Progenitor cell of endocrine pancreas (in vitro differentiated cells): ENCODE results near the gene NRIP2. TPM values are rescaled to one million over a fixed set of nuclear protein-coding genes. Genes with fewer than 3 reads are reported as not detected.

ENCODE experiments used
- DNase-seq: peaks from one replicate; pipeline ENCODE4 v3.0.0; 2021; ENCODE audit warnings: low spot score; ENCODE audit not compliant: unreplicated experiment
- H3K27ac Mint-ChIP-seq: 2 replicates; pipeline ENCODE4 v1.8.0; 2021; ENCODE audit warnings: mild to moderate bottlenecking, moderate library complexity, mixed read lengths
- H3K27me3 Mint-ChIP-seq: 2 replicates; pipeline ENCODE4 v1.8.0; 2021; ENCODE audit warnings: mixed read lengths
- H3K36me3 Mint-ChIP-seq: 2 replicates; pipeline ENCODE4 v1.8.0; 2022; ENCODE audit warnings: mixed read lengths; ENCODE audit not compliant: insufficient read depth
- H3K4me1 Mint-ChIP-seq: 2 replicates; pipeline ENCODE4 v1.8.0; 2021; ENCODE audit warnings: low read depth, mixed read lengths
- H3K4me3 Mint-ChIP-seq: 2 replicates; pipeline ENCODE4 v1.8.0; 2021; ENCODE audit warnings: low read depth, mild to moderate bottlenecking, moderate library complexity, mixed read lengths
- H3K9me3 Mint-ChIP-seq: 2 replicates; pipeline ENCODE4 v1.8.0; 2021; ENCODE audit warnings: low read depth, mixed read lengths
- total RNA-seq: library from RNA; stranded (reverse); gene quantifications from 2 replicates; pipeline ENCODE4 v1.2.1, GENCODE V29; 2021
- TF ChIP-seq, protein P1 (sequence below): fragments of 200-600 bp; sonication (generic); IDR thresholded peaks from one replicate; pipeline ENCODE4 v1.5.0; 2021; ENCODE audit warnings: antibody characterized with exemption, mild to moderate bottlenecking; ENCODE audit not compliant: unreplicated experiment

NRIP2 gene
- total RNA-seq, 1 donor from 2014 or later, result not detected

DNA sequence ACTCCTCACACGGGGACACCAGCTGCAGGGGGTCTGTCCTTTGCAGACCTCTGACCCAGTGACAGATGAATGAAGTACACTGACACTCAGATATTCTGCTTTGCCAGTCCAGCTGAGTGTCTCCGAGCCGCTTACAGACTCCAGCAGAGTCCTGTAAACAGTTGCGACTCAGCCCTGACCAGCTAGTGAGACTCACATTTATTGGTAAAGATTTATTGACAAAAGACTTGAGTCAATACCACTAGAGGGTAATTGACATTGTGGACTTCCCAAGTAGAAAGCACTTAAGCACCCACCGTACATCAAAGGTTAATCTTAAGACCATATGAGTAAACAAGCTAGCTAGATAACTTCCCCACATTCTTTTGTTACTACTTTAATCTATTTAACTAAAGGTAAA is 49.8 kb downstream of the NRIP2 start:
- H3K27me3 Mint-ChIP-seq, result peaks cover 71% of the 10 kb centered on the region
- peaks cover 18% of the 10 kb centered on the region for H3K4me1 Mint-ChIP-seq
- no peaks in the 10 kb centered on the region for H3K36me3 Mint-ChIP-seq
- no peak for DNase-seq
- H3K4me3 Mint-ChIP-seq, result no peak overlapping the region
- no peaks in the 10 kb centered on the region for H3K9me3 Mint-ChIP-seq
- H3K27ac Mint-ChIP-seq, result peak overlapping the region; percentile 0
- TF ChIP-seq, protein P1, sequence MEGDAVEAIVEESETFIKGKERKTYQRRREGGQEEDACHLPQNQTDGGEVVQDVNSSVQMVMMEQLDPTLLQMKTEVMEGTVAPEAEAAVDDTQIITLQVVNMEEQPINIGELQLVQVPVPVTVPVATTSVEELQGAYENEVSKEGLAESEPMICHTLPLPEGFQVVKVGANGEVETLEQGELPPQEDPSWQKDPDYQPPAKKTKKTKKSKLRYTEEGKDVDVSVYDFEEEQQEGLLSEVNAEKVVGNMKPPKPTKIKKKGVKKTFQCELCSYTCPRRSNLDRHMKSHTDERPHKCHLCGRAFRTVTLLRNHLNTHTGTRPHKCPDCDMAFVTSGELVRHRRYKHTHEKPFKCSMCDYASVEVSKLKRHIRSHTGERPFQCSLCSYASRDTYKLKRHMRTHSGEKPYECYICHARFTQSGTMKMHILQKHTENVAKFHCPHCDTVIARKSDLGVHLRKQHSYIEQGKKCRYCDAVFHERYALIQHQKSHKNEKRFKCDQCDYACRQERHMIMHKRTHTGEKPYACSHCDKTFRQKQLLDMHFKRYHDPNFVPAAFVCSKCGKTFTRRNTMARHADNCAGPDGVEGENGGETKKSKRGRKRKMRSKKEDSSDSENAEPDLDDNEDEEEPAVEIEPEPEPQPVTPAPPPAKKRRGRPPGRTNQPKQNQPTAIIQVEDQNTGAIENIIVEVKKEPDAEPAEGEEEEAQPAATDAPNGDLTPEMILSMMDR, result no peak

DNA sequence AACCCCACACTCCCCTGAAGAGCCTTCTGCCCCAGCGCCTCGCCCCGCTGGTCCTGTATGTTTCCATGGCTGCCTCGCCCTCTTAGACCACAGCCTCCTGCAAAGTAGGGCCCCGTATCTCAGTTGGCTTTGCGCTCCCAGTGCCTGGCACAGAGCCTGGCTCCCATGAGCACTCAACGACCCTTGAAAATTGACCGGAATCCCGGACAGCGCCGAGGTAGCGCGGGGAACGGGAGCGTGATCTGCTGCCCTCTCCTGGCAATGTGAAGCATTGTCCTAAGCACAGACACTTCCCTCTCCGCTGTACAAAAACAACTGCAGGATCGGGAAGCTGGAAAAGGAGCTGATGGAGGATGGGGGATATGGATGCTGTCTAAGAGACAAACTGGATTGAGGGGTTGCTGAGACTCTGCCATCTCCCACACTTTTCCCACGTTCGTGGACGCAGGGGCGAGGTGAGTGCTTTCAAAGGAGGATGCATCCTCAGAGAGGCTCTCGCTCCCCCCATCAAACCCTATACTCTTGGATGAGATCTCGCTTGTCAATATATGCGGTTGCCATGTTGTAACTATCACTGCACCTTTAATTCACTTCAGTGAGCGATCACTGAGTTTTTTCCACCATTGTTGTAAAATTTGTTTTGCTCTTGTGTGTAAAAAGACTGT is 50.8 kb downstream of the NRIP2 start:
- H3K4me3 Mint-ChIP-seq, result no peak overlapping the region
- H3K27me3 Mint-ChIP-seq, result peaks cover 68% of the 10 kb centered on the region
- no peaks in the 10 kb centered on the region for H3K36me3 Mint-ChIP-seq
- peaks cover 18% of the 10 kb centered on the region for H3K4me1 Mint-ChIP-seq
- no peaks in the 10 kb centered on the region for H3K9me3 Mint-ChIP-seq
- H3K27ac Mint-ChIP-seq, result no peak overlapping the region
- peak; percentile 59 for DNase-seq
- TF ChIP-seq, protein P1, result peak; percentile 97

DNA sequence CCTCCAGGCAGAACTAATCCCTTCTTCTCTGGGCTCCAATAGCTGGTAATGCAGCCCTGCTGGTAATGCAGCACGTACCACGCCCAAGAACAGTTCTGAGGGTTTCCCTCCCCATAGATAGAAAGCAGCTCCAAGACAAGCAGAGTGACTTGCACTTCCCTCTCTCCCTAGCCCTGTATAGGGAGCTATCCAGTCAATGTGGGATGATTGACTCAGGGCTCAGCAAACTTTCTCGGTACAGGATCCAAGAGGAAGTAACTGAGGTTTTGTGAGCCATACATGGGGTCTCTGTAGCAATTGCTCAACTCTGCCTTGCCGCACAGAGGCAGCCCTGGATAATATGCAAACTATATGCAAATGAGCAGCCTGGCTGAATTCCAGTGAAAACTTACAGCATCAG is 55.6 kb downstream of the NRIP2 start:
- no peaks in the 10 kb centered on the region for H3K9me3 Mint-ChIP-seq
- H3K4me1 Mint-ChIP-seq, result peaks cover 5% of the 10 kb centered on the region
- peaks cover 89% of the 10 kb centered on the region for H3K27me3 Mint-ChIP-seq
- no peak overlapping the region for H3K4me3 Mint-ChIP-seq
- no peaks in the 10 kb centered on the region for H3K36me3 Mint-ChIP-seq
- TF ChIP-seq, protein P1, result no peak
- DNase-seq, result no peak
- H3K27ac Mint-ChIP-seq, result no peak overlapping the region

DNA sequence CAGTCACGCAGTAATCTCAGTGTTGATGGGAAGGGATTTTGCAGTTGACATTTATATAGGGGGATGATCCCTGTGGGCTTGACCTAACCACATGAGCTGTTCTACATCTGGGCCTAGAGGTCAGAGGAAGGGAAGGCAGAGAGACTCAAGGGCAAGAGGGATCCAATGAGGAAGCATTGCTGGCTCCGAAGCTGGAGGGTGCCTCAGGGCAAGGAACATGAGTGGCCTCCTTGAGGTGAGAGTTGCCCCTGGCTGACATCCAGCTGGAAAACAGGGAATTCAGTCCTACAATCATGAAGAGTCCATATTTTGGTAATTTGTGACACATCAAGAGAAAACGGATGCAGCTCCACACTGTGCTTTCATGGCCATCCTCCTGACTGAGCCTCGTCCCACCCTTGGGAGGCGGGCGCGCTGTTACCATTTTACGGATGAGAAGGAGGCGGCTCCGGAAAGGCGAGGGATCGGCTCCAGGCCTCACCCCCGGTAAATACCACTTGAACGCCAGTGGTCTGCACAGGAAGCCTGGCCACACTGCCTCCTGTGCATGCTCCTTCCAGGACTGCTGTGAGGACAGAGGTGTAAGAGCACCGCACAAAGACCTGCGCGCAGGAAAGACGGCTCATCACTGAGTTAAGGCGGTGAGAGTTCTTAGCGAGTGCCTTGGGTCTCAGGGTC is 58.6 kb downstream of the NRIP2 start:
- Mint-ChIP-seq H3K9me3 (no peaks in the 10 kb centered on the region), H3K4me3 (no peak overlapping the region), H3K27ac (no peak overlapping the region), H3K36me3 (no peaks in the 10 kb centered on the region), H3K27me3 (peaks cover 88% of the 10 kb centered on the region), H3K4me1 (no peaks in the 10 kb centered on the region)
- TF ChIP-seq, protein P1, result no peak
- DNase-seq, result no peak

DNA sequence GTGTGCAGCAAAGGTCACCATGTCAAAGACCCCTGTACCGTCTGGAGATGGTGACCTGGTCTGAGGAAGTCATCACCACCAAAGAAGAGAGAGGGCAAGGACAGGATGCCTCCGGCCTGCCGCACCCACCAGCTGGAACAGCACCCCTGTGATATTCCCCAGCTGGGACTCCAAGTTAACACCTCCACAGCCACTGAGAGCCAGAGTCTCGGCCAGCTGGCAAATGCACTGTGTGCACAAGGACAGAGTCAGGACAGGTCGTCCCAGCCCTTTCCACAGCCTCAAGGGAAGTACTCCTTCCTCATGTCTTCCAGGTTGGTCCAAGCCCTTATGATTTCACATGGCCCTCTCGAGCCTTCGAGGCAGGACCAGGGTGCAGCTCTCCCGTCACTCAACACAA is 59.4 kb downstream of the NRIP2 start:
- Mint-ChIP-seq H3K27ac (no peak overlapping the region), H3K9me3 (peaks cover 3% of the 10 kb centered on the region), H3K36me3 (peaks cover 2% of the 10 kb centered on the region), H3K4me3 (no peak overlapping the region), H3K27me3 (peaks cover 87% of the 10 kb centered on the region), H3K4me1 (no peaks in the 10 kb centered on the region)
- TF ChIP-seq, protein P1, result no peak
- DNase-seq, result no peak

Other genes with a start within 250 kb of the NRIP2 start
- 132 and 149 TPM in 2 replicates for gene FKBP4, start 40.1 kb downstream of the NRIP2 start, total RNA-seq
- gene ITFG2, start 22.4 kb downstream of the NRIP2 start, total RNA-seq, result 85.3 and 89.3 TPM in 2 replicates
- not detected in 2 replicates for gene TEX52, start 22.0 kb upstream of the NRIP2 start, total RNA-seq
- gene FOXM1, start 42.1 kb upstream of the NRIP2 start, total RNA-seq, result 80.8 and 92.2 TPM in 2 replicates
- 54.3 and 57.7 TPM in 2 replicates for gene RHNO1, start 42.2 kb upstream of the NRIP2 start, total RNA-seq
- gene TULP3, start 55.9 kb upstream of the NRIP2 start, total RNA-seq, result 31.3 and 35.1 TPM in 2 replicates
- gene TEAD4, start 124.4 kb upstream of the NRIP2 start, total RNA-seq, result 19.7 and 24.5 TPM in 2 replicates
- 30.4 and 30.9 TPM in 2 replicates for gene TSPAN9, start 242.3 kb upstream of the NRIP2 start, total RNA-seq